GM12873 (cell line): ENCODE measurements around the gene ALG9.

Source experiments
- CTCF ChIP-seq: IDR thresholded peaks from 2 replicates; pipeline ENCODE4 v1.5.1; 2012; ENCODE audit warnings: low read depth, mild to moderate bottlenecking, moderate library complexity, low read length, control low read depth; ENCODE audit not compliant: insufficient read depth; ENCODE audit errors: missing control alignments

ALG9 gene

DNA sequence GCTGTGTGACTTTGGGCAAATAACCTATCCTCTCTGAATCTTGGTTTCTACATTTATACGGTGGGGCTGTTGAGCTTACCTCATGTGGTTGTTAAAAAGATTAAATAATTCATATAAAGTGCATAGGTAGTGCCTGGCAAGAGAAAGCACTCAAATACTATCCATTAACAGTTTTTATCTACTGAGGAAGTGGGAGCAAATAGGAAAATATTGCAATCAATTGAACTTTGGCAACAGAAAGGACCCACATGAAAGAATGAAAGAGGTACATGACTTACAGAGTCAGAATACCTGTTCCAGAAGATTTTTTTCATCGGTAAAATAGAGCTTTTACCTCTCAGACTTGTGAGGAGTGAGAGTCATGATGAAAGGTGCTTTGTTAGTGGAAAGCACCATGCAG lies 98.8 kb downstream of the ALG9 start:
- TF ChIP-seq CTCF: no peak

DNA sequence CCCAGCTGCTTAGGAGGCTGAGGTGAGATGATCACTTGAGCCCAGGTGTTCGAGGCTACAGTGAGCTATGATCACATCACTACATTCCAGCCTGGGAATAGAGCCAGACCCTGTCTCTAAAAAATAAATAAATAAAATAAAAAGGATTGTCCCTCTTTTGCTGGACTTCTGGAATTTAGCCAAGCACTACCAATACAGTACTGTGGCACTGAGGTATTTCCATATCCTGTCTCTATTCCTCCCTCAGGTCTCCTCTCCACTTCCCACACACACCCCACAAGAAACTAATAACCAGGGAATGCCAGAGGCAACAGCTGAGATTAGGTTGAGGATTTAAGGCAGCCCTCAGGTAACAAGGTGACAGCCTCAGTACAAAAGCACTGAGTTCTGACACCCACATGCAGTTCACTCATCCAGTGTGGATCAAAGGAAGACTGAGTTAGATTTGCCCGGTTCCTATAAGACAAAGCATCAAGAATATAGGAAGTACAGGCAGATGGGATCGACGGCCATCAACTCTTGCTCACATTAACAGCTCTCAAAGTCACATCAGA lies 100.7 kb downstream of the ALG9 start:
- TF ChIP-seq CTCF: no peak

DNA sequence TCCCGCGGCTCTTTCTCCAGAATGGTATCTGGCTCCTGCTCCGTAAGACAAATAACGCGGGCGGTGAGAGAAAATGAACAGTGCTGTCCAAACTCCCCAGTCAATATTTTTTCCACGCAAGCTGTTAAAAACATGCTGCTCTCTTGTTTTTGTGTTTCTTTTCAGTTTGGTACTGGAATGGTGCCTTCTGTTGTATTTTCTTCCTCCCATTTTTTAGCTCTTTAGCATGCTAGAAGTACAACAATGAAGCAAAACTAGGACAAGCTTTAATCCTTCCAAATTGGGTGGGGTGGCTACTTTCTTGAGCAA lies 104.6 kb downstream of the ALG9 start:
- no peak for TF ChIP-seq CTCF

DNA sequence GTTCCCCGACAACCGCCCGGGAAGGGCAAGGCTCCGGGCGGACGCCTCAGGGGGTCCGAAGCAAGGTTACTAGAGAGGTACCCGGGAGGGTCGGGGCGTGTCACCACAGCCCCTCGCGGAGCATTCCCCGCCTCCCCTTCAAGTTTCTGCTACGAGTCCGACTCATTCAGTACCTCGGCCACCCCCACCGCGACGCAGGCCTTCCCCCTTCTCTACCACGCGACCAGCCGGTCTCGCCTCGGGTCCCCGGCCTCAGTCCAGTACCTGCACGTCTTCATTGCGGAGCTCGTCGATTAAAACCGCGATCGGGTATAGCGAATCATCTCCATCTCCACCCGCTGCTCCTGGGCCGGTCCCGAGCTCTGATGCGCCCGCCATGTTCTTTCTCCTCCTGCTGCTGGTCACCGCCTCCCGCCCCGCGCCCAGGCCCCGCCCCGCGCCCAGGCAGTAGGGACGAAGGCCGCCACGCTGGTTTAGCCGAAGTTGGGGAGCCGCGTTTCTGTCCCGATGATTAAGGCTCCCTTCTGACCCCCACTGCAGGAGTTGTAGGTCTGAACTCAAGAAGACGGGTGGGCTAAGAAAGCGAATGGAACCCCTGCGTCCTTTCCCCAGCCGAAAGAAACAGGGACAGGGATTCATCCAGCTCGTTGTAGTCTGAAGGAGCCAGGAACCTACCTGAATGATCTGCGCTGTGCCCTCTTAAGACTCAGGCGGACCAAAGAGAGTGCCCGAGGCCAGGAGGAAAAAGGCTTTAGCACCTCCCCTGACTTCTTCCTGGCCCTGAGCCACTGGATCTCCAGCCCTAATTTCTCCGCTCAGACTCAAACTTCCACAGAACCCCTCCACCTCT lies 105.2 kb downstream of the ALG9 start, which contains the start of gene PPP2R1B:
TSS of gene PPP2R1B (minus strand) at position 406 of the 850 bp plus-strand sequence. CDS start at position 378, 28 bp downstream.
- no peak for TF ChIP-seq CTCF

- TF ChIP-seq CTCF: no peak
Measured at GRCh38 chr11:111765320-111765983, 105.9 kb downstream of the ALG9 start.

DNA sequence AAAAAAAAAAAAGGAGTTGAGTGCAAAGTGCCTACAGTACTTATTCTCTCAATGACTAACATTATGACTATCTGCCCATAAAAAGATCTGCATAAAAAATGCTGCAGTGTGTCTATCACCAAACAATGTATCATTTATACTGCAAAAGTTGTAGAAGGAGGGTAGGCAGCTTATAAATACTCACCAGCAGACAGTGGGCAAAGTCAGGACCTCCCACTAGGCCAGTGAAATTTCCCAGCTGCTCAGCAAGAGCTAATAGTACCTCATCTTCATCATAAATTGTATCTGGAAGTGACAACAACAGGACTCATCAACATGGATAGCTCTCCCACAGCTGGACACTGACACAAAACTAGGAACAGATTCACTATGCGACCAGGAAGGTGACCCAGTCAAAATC lies 106.8 kb downstream of the ALG9 start:
- no peak for TF ChIP-seq CTCF

DNA sequence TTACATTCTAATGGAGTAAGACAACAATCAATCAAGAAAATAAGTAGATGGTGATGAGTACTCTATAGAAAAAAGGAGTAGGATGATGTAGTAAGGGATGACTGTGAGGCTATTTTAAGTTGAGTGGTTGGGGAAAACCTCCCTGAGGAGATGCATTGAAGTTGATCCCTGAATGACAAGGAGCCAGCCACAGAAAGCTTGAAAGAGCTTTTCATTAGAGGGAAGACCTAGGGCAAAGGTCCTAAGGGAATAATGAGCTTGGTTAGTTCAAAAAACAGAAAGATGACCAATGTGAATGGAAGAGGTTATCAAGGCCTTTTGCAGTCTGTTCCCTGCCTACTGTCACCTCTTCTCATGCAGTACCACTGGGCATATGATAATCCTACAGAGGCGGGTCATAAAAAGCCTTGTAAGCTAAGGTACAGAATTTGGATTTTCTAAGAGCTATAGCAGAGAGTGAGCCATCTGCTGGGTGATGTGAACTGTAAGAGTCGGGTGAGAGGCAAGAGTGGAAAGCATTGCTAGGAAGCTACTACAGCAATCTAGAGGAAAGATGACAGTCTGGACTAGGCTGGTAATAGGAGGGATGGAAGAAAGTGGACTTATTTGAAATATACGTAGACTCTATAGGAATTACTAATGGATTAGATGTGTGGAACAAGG lies 108.3 kb downstream of the ALG9 start:
- TF ChIP-seq CTCF: no peak
